Left forelimb (tissue), 1 donor: ENCODE measurements around the gene CCL4L2.
A peak's percentile ranks its signal among the peaks of the same experiment; 100 is the strongest.
"Not testable (repeated sequence)": the region's sequence is repeated elsewhere in the genome, so short reads cannot be mapped to it uniquely, and the experiment has no call there.

Experiments used
- DNase-seq: peaks from one replicate; pipeline ENCODE4 v3.0.0-alpha.2; 2018; ENCODE audit warnings: low spot score

Gene CCL4L2

DNA sequence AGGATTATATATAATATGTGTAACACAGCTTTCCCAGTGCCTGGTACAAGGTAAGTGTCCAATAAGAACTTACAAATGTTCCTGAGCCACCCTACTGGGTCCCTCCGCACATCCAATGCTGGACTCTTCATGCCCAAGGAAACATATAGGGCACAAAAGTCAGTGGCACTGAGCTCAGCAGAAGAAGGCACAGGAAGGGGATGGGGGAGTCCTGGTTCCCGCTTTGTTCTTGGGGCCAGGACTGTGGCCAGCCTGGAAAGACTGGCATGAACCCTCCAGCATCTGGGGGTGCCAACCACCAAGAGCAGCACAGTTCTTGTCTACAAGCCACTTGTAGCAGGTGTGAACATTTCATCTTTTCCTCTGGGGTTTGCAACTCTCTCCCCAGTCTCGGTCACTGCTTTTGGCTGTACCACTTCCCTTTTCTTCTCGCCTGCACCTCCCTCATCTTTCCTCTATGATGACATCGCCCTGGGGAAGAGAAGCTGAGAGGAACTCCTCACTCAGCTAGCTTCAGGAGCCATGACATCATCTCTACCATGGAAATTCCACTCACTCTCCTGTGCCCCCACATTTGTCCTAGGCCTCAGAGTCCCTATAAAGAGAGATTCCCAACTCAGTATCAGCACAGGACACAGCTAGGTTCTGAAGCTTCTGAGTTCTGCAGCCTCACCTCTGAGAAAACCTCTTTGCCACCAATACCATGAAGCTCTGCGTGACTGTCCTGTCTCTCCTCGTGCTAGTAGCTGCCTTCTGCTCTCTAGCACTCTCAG, at the start of gene CCL4L2:
CCL4L2 (plus strand) TSS at position 625 of the 773 bp plus-strand sequence.
- DNase-seq: not testable (repeated sequence)

DNA sequence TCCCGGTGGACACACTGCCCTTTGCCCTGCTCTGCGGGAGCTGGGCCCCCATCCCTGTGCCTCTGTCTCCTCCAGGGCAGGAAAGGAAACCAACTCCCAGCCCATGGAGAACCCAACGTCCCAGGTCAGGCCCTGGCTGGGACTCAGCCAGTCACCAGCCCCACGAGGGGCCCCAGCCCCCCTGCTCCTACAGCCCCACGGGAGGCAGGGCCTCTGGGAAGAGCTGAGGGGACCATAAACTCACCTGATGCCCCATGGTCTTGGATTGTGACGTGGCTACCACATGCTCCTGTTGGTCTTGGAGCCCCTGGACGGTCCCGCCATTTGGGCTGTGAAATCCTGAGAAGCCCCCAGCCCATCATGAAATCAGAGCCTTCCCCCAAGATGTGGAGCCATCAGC, 42.0 kb upstream of the CCL4L2 start:
- not testable (repeated sequence) for DNase-seq

DNA sequence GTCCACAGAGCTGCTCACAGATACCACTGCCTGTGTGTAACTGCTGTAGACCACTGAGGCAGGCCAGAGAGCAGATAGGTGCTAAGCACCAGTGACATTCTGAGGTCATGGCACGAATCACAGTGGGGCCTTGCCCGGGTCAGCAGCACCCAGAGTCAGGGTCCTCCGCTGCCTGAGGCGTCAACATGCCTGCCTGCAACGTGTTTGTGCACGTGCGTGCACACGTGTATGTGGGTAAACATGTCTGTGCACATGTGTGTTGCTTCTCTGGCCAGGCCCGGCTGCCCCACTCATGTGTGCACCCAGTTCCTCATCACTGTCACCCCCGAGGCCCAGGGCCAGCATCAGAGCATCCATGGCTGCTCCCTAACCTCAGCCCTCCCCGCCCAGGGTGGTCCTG, 34.3 kb upstream of the CCL4L2 start, which contains the start of gene TBC1D3B:
TBC1D3B (minus strand) TSS at position 101 of the 400 bp plus-strand sequence. CDS start 1,586 bp downstream, outside the sequence.
- DNase-seq: not testable (repeated sequence)

DNA sequence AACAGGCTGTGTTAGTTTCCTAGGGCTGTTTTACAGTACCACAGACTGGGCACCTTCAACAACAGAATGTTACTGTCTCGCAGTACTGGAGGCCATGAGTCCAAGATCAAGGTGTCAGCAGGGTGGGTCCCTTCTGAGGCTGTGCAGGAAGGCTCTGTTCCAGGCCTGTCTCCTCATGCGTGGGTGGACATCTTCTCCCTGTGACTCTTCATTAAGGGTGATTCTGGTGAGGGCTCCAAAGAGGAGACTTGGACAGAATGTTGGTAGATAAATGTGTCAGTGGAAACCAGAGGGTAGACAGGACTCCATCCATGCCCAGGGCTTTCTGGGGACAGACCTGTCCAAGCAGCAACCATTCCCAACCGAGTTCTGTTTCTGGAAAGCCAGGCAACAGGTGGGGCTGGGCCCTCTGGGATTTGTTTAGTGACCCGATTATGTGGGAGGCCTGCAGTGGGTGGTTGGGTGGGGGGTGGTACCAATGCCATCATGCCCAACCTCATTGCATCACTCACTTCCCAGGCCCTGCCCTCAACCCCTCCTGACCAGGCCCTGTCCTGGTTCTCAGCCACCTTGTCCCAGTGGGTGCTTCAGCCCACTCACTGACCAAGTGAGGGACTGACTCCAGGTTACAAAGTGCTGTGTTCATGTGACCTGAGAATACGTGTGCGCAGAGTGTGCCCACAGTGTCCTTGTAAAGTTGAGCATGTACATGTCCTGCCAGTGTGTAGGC, 29.3 kb upstream of the CCL4L2 start:
- not testable (repeated sequence) for DNase-seq

DNA sequence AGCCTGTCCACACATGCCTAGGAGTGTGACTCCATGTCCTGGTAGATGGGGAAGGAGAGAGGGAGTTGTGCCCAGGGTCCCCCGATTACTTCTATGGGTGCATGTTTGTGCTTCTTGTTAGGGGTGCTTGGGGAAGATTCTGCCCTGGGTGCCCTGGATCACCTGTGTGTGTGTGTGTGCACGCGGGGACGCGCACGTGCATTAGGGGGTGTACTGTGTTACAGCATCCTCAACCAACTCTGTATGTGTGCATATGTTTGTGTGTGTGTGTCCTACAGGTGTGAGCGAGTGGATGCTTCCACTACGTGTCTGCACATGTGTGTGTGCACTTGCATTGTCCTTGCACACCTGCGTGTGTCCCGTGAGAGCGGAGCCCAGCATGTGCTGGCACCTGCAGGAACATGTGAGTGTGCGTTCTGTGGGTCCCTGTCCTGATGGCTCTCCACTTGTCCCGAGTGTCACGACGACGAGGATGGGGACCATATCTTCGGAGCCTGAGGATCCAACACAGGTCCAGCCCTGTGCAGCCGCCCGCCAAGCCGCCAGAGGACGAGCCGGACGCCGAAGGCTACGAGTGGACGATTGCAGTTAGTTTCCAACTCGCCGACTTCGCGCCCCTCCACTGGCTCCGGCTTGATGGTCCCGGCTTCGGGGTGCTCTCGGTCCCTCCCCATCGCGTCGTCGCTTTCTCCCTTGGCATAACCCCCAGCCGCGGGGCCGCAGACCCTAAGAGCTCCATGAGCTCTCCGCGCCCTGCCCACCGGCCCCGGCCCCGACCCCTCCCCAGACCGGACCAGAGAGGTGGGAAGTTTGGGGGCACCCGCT, 28.5 kb upstream of the CCL4L2 start:
- DNase-seq: peak; percentile 80

DNA sequence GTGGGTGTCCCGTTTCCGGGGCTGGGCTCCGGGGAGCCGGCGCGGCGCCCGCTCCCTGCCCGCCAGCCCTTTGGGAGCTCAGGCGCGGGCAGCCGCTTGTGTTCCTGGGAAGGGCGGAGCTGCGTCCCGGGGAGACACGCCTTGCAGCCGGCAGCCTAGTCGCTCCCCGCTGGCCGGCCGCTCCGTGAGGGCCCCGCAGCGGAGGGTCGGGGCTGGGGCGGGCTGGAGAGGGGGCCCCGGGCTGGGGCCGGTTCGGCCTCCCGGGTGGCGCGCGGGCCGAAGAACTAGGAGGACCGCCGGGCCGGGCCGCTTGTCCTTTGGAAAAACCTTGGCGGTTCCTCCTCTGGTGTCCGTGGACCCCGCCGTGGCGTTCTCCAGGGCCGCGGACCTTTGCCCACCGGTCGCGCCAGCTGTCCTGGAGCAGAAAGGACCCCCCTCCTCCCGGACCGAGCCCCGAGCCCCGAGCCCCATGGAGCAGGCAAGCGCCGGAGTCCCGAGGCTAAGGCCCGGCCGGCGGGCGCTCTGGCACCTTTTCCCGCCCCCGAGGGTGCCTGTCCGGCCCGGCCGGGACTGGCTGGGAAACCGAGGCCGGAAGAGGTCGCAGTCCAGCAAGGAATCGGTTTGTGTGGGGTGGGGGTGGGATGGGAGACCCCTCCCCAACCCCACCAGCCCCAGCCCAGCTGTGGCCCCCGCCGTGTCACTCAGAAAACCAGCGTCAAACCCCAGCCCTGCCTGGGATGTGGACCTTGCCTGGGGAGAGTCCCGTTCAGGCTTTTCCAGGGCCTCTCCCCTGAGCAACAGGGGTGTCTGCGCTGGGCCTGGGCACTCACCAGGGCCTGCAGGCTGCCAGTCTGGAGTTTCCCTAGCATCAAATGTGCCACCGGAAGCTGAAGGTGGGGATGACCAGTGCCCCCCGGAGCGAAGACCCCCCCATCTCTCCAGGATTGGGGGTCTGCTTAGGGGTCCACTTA, 27.6 kb upstream of the CCL4L2 start:
- peak; percentile 87 for DNase-seq

DNA sequence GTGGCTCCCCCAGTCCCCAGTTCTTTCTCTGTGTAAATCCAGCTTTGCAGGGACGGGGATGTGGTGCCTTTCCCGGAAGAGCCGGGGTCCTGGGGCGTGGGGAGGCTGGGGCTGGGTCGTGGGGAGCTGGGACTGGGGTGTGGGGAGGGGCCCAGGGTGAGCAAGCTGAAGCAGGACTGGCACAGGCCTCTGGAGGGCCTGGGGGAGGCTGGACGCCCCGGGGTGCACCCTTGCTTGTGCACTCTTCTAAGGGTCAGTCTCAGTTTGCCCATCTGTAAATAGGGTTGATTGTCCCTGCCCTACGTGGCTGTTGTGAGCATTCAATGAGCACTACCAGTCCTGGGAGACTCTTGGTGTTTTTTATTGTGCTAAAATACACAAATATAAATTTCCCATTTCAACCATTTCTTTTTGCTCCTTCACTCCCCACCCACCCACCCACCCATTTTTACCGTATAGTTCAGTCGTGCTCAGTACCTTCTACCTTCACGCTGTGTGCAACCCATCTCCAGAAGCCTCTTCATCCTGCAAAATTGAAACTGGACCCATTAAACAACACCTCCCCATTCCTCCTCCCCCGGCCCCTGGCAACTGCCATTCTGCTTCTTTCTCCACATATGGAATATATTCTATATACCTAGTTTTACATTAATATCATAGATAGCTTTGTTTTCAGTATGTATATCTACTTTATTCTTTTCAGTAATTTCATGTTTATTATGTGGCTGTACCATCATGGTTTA, 26.7 kb upstream of the CCL4L2 start:
- DNase-seq: no peak

DNA sequence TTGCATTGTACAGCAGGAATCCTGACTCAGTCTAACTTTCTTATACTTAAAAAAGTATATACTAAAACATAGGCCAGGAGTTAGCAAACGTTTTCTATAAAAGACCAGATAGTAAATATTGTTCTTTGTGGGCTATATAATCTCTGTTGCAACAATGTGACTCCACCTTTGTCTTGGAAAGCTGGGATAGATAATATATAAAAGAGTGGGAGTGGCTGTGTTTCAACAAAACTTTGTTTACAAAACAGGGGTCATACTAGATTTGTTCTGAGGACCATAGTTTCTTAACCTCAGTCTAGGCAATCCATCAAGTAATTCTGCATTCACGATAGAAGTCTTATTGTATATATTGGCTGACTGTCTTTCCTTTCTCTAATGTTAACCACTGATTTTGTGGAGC, 25.4 kb upstream of the CCL4L2 start:
- DNase-seq: no peak

DNA sequence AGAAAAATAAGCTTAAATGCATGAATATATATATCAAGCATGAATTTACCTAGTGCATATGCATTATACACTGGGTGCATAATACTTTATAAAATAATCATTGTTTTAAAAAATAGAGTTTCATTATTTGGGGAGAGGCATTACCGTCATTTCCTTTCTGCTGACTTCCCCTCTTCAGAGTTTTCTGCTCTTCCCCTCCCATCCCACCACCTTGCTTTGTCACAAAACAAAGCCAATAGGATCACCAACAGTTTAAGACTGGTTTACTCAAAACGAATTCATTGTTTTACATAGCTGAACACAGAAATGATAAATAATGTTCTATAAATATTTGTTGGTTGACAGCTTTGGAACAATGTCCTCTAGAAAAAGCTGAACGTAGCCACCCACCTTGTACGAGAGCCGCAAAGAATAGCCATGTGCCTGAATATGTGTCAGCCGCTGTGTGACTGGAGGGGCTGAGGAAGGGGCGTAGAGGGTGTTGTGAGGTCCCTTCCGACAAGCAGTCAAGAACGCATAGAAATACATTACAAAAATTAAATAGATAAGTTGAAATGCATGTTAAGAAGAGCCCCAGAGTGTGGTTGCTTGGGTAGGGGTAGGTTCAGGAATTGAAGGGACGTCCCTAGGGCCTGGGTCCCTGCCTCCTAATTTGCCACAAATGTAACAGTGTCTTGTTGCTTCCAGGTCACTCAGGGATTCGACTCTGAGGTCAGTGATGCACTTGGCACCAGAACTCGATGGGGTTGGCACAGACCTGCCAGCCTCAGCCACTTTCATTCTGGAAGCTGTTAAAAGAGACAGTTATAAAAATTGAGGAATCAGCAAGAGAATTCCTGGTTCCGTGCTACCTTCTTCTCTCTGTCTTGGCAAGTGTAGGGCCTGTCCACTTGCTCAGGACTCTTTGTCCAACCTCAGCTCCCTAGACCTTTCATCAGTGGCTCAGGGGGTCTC, 23.8 kb upstream of the CCL4L2 start:
- DNase-seq: peak; percentile 60

DNA sequence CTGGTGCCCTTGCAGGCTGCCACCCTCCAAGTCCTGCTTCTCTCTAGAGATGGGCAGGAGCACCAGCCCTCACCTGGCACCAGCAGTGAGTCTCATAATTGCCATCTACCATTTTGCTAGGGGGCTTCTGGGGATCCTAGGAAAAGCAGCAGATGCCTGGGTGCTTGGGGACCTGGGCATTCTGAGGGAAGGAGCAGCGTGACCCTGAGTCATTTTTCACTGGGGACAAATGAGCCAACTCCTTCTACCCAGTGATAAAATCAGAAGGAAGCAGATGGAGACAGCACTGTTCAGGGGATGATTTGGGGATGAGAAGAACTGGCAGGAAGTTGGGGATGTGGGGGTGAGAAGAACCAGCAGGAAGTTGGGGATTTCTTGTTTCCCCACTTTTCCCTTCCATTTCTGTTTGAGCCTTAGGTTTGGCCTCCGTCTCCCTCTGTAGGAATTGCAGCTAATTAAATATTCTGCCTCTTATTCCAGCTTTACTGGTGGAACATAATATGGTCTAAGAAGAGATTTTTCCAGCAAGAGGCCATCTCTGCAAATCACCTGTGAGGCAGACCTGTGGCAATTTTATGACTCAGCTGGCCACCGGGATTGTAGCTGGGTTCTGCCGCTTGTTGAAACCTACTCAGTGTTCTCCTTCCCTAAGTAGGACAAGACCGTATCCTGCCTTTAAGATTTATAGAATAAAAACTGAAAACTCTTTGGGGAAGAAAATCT, 22.8 kb upstream of the CCL4L2 start:
- not testable (repeated sequence) for DNase-seq

DNA sequence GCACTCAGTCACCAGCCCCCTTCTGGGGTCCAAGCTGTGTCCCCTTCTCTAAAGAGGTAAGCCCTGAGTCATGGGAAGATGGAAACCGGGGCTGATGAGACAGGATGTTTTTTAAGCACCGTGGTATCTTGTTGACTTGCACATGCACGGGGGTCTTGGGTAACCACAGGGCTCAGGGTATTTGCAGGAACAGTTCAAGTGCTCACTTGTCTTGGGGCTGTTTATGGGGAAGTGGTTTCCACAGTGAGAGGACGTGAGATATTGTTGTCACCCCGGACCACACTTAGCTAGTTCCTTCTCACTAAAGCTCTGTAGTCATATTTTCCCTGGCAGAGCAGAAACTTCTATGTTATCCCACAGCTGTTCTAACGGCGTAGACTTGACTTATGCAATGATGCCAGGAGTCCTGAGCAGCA, 22.0 kb upstream of the CCL4L2 start:
- no peak for DNase-seq

DNA sequence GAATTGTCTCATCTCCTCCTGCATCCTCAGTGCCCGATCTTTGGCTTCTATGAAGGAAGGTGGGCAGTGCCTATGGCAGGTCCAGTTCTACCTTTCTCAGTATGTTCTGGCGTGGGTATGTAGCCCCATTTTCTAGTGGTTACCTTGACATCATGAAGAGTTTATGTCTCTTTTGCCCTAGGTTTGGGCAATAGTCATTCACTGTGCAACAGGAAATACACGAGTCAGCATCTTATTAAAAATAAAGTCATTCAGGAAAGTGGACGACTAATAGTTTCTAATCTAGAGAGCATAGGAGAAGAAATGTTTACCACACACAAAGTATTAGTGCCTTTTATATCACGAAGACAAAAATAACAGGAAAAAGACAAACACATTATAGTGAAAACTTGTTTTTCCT, 20.9 kb upstream of the CCL4L2 start:
- DNase-seq: not testable (repeated sequence)

DNA sequence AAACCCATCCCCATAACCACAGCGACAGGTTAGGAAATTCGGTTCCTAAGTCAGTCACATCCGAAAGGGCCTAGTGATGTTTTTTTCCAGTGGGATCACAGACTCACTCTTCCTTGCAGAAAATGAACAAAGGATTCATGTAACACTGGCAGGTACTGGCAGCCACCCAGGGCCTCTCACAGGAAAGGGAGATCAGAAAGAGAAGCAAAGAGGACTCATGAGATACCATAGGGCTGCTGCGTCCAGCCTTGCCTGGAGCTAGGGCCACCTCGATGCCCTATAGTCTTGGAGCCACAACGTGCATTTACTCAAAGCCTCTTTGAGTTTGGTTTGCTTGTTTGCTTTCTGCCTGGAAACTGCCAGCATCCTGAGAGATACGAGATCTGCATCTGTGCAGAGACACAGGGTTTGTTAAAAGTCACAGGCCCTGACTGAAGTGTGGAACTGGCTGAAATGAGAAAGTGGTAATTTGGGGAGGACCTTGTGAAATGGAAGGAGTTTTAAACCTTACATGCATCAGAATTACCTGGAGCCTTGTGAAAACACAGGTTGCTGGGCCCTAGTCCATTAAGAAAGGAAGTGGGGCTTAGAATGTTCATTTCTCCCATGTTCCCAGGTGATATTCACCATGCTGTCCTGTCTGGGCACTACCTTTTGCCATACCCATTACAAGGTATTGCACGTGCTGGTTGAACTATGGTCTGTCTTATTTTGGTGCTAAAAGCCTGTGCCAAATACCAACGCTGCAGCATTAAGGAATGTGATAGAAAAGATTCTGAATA, 20.1 kb upstream of the CCL4L2 start:
- DNase-seq: not testable (repeated sequence)

DNA sequence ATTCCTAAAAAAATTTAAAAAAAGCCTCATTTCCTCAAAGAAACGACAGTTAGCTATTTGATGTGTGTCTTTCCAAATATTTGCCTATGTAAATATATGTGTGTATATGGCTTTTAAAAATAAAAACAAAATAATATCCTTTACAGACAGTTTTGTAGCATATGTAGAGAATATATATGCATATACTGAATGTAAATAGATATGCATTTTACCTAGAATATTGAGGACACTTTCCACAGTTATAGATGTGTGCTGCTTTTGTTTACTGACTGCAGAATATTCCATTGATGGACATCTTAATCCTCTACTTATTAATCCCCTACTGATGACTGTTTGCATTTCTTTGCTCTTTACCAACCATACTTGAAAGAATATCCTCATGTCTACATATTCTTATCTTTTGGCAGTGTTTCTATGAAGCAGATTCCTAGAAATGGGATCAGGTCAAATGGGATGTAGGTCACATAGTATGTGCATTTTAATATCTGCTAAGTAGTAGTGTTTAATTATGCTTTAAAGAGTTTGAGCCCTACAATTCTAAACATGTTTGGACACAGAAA, 17.6 kb upstream of the CCL4L2 start:
- DNase-seq: no peak

DNA sequence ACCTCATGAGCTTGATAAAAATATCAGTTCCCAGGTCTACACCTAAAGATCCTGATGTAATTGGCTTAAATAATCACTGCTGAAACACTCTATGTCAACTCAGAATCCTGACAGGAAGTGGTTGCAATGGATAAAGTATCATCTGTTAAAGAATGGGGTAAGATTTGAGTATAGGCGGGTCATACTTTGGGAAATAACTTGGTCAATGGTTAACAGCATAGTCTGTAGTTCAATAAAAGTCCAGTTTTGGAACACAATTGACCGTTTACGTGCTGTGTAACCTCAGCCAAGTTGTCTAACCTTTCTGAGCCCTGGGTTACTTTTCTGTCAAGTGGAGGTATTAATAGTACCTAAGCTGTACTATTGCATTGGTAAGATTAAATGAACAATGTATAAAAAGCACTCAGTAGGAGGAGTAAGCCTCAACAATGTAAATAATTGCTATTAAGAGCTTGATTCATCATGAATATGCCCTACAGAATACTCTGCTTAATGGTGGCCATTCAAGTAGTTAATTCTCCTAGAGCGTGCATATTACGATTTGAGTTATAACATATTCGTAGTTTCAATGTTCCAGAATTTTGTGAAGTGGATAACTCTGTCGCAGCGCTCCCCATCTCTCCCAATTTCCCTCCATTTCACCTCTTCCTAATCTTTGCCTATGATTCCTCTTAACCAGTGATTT, 16.6 kb upstream of the CCL4L2 start:
- not testable (repeated sequence) for DNase-seq

DNA sequence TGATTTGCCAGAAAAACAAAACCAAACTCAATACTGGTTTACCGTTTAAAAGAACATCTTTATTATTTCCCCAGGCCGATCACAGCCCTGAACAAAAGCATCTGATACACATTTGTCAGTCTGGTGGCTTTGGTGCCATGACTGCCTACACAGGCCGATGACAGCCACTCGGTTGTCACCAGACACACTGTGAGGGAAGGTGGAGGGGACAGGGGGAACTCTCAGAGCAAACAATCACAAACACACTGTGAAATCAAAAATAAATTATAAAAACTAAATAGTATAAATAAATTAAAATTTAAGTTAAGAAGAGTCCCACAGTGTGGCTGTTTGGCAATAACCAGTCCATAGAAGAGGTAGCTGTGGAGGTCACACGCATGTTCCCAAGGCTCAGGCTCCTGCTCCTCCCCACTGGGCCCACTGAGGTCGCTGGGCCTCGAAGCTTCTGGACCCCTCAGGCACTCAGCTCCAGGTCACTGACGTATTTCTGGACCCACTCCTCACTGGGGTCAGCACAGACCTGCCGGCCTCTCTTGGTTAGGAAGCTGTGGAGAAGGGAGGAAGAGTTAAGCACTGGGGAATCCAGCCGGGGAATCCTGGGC, 15.9 kb upstream of the CCL4L2 start:
- DNase-seq: not testable (repeated sequence)
